Mesendoderm (in vitro differentiated cells): ENCODE measurements around the gene CHST11.

Experiments
- DNase-seq: peaks from one replicate; pipeline ENCODE4 v3.0.0; 2013
- H2AK5ac ChIP-seq: 2 replicates; pipeline ENCODE4 v1.6.1; 2013; ENCODE audit warnings: low read length, inconsistent platforms
- H2BK120ac ChIP-seq: 2 replicates; pipeline ENCODE4 v1.6.1; 2013; ENCODE audit warnings: low read depth, mild to moderate bottlenecking, low read length, moderate library complexity, mixed read lengths
- H2BK15ac ChIP-seq: replicated peaks from 2 replicates; pipeline ENCODE4 v1.6.1; 2013; ENCODE audit warnings: low read depth, mild to moderate bottlenecking, moderate library complexity
- H2BK5ac ChIP-seq: 2 replicates; pipeline ENCODE4 v1.6.1; 2013; ENCODE audit warnings: low read length, inconsistent platforms
- H3K18ac ChIP-seq: 2 replicates; pipeline ENCODE4 v1.6.1; 2013; ENCODE audit warnings: mild to moderate bottlenecking, low read length, mixed read lengths
- H3K23ac ChIP-seq: one replicate; pipeline ENCODE4 v1.6.1; 2013; ENCODE audit warnings: low read length
- H3K27ac ChIP-seq: 2 replicates; pipeline ENCODE4 v1.5.1; 2013; ENCODE audit warnings: low read depth, mild to moderate bottlenecking, inconsistent platforms, low read length, moderate library complexity
- H3K27me3 ChIP-seq: 2 replicates; pipeline ENCODE4 v1.6.1; 2013; ENCODE audit warnings: low read length, control low read depth, mild to moderate bottlenecking, inconsistent platforms; ENCODE audit not compliant: insufficient read depth, poor library complexity
- H3K36me3 ChIP-seq: 2 replicates; pipeline ENCODE4 v1.6.1; 2013; ENCODE audit warnings: low read length, inconsistent platforms; ENCODE audit not compliant: control insufficient read depth, insufficient read depth
- H3K4ac ChIP-seq: one replicate; pipeline ENCODE4 v1.6.1; 2013; ENCODE audit warnings: low read depth, mild to moderate bottlenecking, low read length, moderate library complexity
- H3K4me1 ChIP-seq: 2 replicates; pipeline ENCODE4 v1.6.1; 2013; ENCODE audit warnings: low read depth, low read length, inconsistent platforms; ENCODE audit not compliant: control insufficient read depth
- H3K4me2 ChIP-seq: 2 replicates; pipeline ENCODE4 v1.6.1; 2013; ENCODE audit warnings: low read length
- H3K4me3 ChIP-seq: 2 replicates; pipeline ENCODE4 v1.5.1; 2013; ENCODE audit warnings: mild to moderate bottlenecking, low read length
- H3K56ac ChIP-seq: one replicate; pipeline ENCODE4 v1.6.1; 2013; ENCODE audit warnings: low read length
- H3K79me1 ChIP-seq: 2 replicates; pipeline ENCODE4 v1.6.1; 2013; ENCODE audit warnings: low read length, inconsistent platforms
- H3K79me2 ChIP-seq: 2 replicates; pipeline ENCODE4 v1.6.1; 2013; ENCODE audit warnings: mild to moderate bottlenecking, low read length; ENCODE audit not compliant: control insufficient read depth, insufficient read depth
- H3K9ac ChIP-seq: 2 replicates; pipeline ENCODE4 v1.6.1; 2013; ENCODE audit warnings: low read length, inconsistent platforms
- H4K5ac ChIP-seq: one replicate; pipeline ENCODE4 v1.6.1; 2013; ENCODE audit warnings: low read length
- H4K8ac ChIP-seq: one replicate; pipeline ENCODE4 v1.6.1; 2013; ENCODE audit warnings: low read depth, mild to moderate bottlenecking, control low read depth, low read length, moderate library complexity
- WGBS: extraction: QIAGEN DNeasy Blood & Tissue Kit; methylation state at CpG from one replicate; pipeline ENCODE4 v1.1.7; 2013; ENCODE audit warnings: low lambda C conversion rate, missing lambda C conversion rate; ENCODE audit not compliant: insufficient coverage; ENCODE audit errors: extremely low coverage; 5-methylcytosine and 5-hydroxymethylcytosine counted together

Gene CHST11

GRCh38 chr12:104576187-104576778 lies 119.5 kb downstream of the CHST11 start:
- H3K18ac ChIP-seq: no peak overlapping the region

GRCh38 chr12:104576980-104577580 lies 120.3 kb downstream of the CHST11 start:
- no peaks in the 10 kb centered on the region for H3K27me3 ChIP-seq
- DNase-seq: no peak
- no CpG with 5 or more reads among the region's 6 CpGs for WGBS

More at GRCh38 chr12:104576187-104576778, 119.5 kb downstream of the CHST11 start:
- H3K27ac ChIP-seq: no peak overlapping the region
- peaks cover 22% of the 10 kb centered on the region for H3K4me1 ChIP-seq
- no peak overlapping the region for H4K8ac ChIP-seq
- peak overlapping the region; percentile 51 for H2AK5ac ChIP-seq
- no peak overlapping the region for H2BK120ac ChIP-seq
- H4K5ac ChIP-seq: no peak overlapping the region
- no peaks in the 10 kb centered on the region for H3K27me3 ChIP-seq
- H3K36me3 ChIP-seq: no peaks in the 10 kb centered on the region
- H3K4me2 ChIP-seq: no peak overlapping the region
- H3K4me3 ChIP-seq: no peak overlapping the region
- H3K4ac ChIP-seq: no peak overlapping the region
- no peak overlapping the region for H2BK5ac ChIP-seq
- H3K79me2 ChIP-seq: no peaks in the 10 kb centered on the region
- no peak overlapping the region for H3K56ac ChIP-seq
- no peak overlapping the region for H3K9ac ChIP-seq
- H2BK15ac ChIP-seq: no peak overlapping the region
- H3K79me1 ChIP-seq: peaks cover 2% of the 10 kb centered on the region
- H3K23ac ChIP-seq: no peak overlapping the region
- WGBS: no CpG with 5 or more reads among the region's 6 CpGs
- DNase-seq: no peak

GRCh38 chr12:104577581-104577981 lies 120.8 kb downstream of the CHST11 start:
- Histone ChIP-seq H3K9ac (no peak overlapping the region), H4K8ac (peak overlapping the region; percentile 76), H3K4ac (peak overlapping the region; percentile 26), H3K4me3 (no peak overlapping the region), H3K23ac (no peak overlapping the region), H3K4me1 (peaks cover 22% of the 10 kb centered on the region), H3K79me1 (peaks cover 2% of the 10 kb centered on the region), H2BK120ac (no peak overlapping the region), H2BK5ac (peak overlapping the region; percentile 94), H3K4me2 (no peak overlapping the region), H3K56ac (peak overlapping the region; percentile 35), H3K27ac (peak overlapping the region; percentile 71), H2AK5ac (peak overlapping the region; percentile 12), H3K27me3 (no peaks in the 10 kb centered on the region), H3K36me3 (no peaks in the 10 kb centered on the region), H4K5ac (peak overlapping the region; percentile 47), H2BK15ac (no peak overlapping the region), H3K79me2 (no peaks in the 10 kb centered on the region), H3K18ac (peak overlapping the region; percentile 70)
- WGBS: no CpG with 5 or more reads among the region's 6 CpGs
- DNase-seq: no peak

More at GRCh38 chr12:104576980-104577580, 120.3 kb downstream of the CHST11 start:
- Histone ChIP-seq H2BK120ac (no peak overlapping the region), H2AK5ac (peak overlapping the region; percentile 52), H3K4me2 (no peak overlapping the region), H3K27ac (no peak overlapping the region), H3K4me3 (no peak overlapping the region), H3K18ac (peak overlapping the region; percentile 55), H3K9ac (no peak overlapping the region), H2BK15ac (no peak overlapping the region), H3K79me2 (no peaks in the 10 kb centered on the region), H3K36me3 (no peaks in the 10 kb centered on the region), H3K4me1 (peaks cover 22% of the 10 kb centered on the region), H4K5ac (no peak overlapping the region), H4K8ac (no peak overlapping the region), H3K79me1 (peaks cover 2% of the 10 kb centered on the region), H3K23ac (no peak overlapping the region), H3K4ac (peak overlapping the region; percentile 75), H3K56ac (no peak overlapping the region), H2BK5ac (peak overlapping the region; percentile 10)

GRCh38 chr12:104578453-104578852 lies 121.7 kb downstream of the CHST11 start:
- Histone ChIP-seq H4K8ac (peak overlapping the region; percentile 76), H2BK120ac (no peak overlapping the region), H3K23ac (no peak overlapping the region), H3K56ac (no peak overlapping the region), H3K4me1 (peaks cover 22% of the 10 kb centered on the region), H3K4ac (no peak overlapping the region), H2AK5ac (no peak overlapping the region), H3K18ac (no peak overlapping the region), H3K4me3 (no peak overlapping the region), H3K9ac (no peak overlapping the region), H3K4me2 (no peak overlapping the region), H3K79me2 (no peaks in the 10 kb centered on the region), H4K5ac (no peak overlapping the region), H3K27me3 (no peaks in the 10 kb centered on the region), H2BK5ac (no peak overlapping the region), H3K27ac (peak overlapping the region; percentile 71), H3K79me1 (peaks cover 2% of the 10 kb centered on the region), H3K36me3 (no peaks in the 10 kb centered on the region), H2BK15ac (no peak overlapping the region)
- no CpG with 5 or more reads among the region's 6 CpGs for WGBS
- peak; percentile 99 for DNase-seq

- no peak overlapping the region for H2BK15ac ChIP-seq
- DNase-seq: no peak
Measured at GRCh38 chr12:104579718-104580495, 123.2 kb downstream of the CHST11 start.

More at GRCh38 chr12:104579718-104580495, 123.2 kb downstream of the CHST11 start:
- Histone ChIP-seq H4K5ac (peak overlapping the region; percentile 18), H2BK120ac (peak overlapping the region; percentile 7), H3K4ac (no peak overlapping the region), H3K79me1 (peaks cover 2% of the 10 kb centered on the region), H3K79me2 (no peaks in the 10 kb centered on the region), H3K18ac (peak overlapping the region; percentile 78), H3K27ac (peak overlapping the region; percentile 74), H3K4me1 (peaks cover 22% of the 10 kb centered on the region), H4K8ac (no peak overlapping the region), H2BK5ac (peak overlapping the region; percentile 51), H3K4me2 (no peak overlapping the region), H3K56ac (peak overlapping the region; percentile 19), H2AK5ac (no peak overlapping the region), H3K23ac (no peak overlapping the region), H3K4me3 (no peak overlapping the region), H3K36me3 (no peaks in the 10 kb centered on the region), H3K27me3 (no peaks in the 10 kb centered on the region), H3K9ac (no peak overlapping the region)
- no CpG with 5 or more reads among the region's 7 CpGs for WGBS
